DND-41 (cell line): ENCODE results near the gene PPAN.

Experiments used
- EZH2 ChIP-seq: IDR thresholded peaks from 3 replicates; pipeline ENCODE4 v1.6.1; 2012; ENCODE audit warnings: borderline replicate concordance, low read depth, mild to moderate bottlenecking, moderate library complexity, low read length, inconsistent platforms; ENCODE audit not compliant: severe bottlenecking
- TF ChIP-seq, protein P1 (sequence below): IDR thresholded peaks from 2 replicates; pipeline ENCODE4 v1.5.1; 2012; ENCODE audit warnings: borderline replicate concordance, low read length, moderate library complexity, mild to moderate bottlenecking; ENCODE audit not compliant: poor library complexity, severe bottlenecking; ENCODE audit errors: extremely low read depth

DNA sequence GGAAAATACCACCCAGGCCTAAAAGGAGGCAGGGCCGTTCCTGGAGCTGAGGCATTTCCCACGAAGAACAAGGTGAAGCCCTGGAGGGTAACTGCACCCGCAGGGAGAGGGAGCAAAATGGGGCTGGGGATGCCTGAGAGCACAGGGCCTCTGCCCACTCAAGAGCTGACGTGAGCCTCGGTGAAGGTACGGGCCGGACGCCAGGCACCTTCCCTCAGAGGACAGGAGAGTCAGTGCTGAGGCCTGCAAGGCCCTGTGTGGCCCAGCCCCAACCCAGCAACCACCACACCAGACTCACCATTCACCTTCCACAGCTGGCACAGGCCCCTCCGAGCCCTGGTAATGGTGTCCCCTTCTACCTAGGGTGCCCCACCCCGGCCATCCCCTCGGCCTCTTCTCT lies 52.3 kb downstream of the PPAN start:
- TF ChIP-seq, protein P1, sequence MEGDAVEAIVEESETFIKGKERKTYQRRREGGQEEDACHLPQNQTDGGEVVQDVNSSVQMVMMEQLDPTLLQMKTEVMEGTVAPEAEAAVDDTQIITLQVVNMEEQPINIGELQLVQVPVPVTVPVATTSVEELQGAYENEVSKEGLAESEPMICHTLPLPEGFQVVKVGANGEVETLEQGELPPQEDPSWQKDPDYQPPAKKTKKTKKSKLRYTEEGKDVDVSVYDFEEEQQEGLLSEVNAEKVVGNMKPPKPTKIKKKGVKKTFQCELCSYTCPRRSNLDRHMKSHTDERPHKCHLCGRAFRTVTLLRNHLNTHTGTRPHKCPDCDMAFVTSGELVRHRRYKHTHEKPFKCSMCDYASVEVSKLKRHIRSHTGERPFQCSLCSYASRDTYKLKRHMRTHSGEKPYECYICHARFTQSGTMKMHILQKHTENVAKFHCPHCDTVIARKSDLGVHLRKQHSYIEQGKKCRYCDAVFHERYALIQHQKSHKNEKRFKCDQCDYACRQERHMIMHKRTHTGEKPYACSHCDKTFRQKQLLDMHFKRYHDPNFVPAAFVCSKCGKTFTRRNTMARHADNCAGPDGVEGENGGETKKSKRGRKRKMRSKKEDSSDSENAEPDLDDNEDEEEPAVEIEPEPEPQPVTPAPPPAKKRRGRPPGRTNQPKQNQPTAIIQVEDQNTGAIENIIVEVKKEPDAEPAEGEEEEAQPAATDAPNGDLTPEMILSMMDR = no peak
- no peak for TF ChIP-seq EZH2
